ENCODE measurements around the gene CTAG1B.
"Not testable (repeated sequence)": the region's sequence is repeated elsewhere in the genome, so short reads cannot be mapped to it uniquely, and the experiment has no call there.

Gene CTAG1B

DNA sequence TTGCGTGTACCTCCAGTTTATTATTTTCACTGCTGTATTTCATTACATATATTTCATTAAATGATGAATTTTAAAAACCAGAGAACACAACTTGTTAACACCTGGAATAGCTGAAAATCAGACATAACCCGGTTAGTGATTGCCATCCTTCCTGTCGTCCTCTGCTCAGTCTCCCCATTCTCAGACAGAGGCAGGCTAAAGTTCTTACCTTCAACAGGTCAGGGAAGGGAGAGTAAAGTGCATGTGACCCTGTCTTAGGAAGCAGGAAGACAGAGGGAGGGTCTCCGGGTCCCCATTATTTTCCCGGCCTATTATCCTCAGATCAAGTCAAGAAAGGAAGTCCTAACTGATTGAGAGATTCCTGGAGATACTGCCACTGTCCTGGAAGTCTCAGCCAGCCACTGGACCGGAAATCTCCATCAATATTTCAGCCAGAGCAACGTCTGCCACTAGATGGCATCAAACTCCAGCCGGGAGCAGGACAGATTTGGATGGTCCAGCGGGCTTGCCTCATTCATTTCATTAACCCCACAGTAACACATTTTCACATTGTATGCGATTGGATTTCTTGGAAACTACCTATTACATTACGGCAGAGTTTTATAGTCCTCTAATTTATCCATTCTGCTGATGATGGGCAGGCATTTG is 1.8 kb upstream of the CTAG1B start:
- not testable (repeated sequence) for DNase-seq (ENCODE audit: low read depth)

DNA sequence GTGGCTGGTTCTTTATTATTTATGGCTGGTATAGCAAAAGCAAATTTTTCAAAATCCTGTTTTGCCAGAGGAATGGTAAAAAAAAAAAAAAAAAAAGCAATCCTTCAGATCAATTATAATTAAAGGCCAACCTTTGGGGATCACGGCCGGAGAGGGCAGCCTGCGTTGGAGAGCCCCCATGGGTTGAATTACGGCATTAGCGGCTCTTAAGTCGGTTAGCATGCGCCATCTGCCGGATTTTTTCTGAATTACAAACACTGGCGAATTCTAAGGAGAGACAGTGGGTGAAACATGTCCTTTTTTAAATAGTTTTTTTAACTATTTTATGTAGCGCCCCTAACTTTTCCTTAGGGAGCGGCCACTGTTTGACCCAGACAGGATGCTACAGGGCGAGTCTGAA is 5.5 kb downstream of the CTAG1B start:
- DNase-seq (ENCODE audit: low read depth): not testable (repeated sequence)

DNA sequence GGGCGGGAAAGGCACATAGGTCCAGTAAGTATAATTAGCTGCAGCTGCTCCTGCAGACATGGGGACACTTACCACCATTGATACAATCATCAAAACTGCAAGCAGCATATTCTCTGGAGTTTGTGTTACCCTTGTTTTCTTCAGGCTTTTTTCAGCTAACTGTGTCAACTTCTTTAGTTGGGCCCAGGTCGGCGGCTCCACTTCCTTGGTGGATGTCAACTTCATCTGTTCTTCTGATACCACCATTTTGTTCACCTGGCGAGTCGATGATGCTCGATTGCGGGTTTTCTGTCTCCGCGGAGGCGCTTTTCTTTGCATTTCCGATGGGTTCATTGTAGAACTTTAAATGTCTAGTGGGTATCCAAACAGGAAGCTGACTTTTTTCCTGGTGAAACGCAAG is 7.9 kb downstream of the CTAG1B start:
- DNase-seq (ENCODE audit: low read depth): not testable (repeated sequence)

DNA sequence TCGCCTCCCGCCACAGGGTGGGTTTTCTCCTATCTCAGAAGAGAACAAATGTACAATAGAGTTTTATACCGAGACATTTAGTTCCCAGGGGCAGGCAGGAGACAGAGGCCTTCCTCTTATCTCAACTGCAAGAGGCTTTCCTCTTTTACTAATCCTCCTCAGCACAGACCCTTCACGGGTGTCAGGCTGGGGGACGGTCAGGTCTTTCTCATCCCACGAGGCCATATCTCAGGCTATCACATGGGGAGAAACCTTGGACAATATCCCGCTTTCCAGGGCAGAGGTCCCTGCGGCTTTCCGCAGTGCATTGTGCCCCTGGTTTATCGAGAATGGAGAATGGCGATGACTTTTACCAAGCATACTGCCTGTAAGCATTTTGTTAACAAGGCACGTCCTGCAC is 10.3 kb downstream of the CTAG1B start:
- DNase-seq (ENCODE audit: low read depth): not testable (repeated sequence)

DNA sequence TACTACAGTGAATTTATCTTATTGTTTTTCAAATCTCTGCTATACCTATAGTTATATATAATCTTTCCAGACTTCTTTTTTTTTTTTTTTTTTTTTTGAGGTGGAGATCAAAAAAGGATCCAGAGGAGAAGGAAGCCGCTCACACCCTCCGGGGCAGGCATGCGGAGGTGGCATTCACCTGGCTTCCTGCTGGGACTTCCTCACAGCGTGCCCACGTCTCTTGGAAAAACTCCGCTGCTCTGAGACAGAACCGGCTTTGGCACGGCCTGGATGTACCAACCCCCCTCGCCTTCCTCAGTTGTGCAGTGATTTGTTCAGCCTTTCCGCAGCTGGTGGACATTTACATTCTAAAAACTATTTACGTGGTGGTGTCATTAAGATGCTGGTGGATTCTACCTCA is 11.1 kb downstream of the CTAG1B start:
- DNase-seq (ENCODE audit: low read depth): not testable (repeated sequence)

DNA sequence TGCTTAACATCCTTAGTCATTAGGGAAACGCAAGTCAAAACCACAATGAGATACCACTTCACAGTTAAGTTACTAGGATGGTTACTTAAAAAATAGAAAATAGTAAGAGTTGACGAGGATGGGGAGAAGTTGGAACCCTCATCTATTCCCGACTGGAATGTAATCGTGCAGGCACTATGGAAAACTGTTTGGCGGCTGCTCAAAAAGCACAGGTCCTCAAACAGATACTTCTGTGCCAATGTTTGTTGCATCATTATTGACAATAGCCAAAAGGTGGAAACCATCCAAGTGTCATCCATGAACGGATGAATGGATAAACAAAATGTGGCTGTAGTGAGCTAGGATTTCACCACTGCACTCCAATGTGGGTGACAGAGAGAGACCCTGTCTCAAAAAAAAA is 11.7 kb downstream of the CTAG1B start:
- DNase-seq (ENCODE audit: low read depth): no peak

DNA sequence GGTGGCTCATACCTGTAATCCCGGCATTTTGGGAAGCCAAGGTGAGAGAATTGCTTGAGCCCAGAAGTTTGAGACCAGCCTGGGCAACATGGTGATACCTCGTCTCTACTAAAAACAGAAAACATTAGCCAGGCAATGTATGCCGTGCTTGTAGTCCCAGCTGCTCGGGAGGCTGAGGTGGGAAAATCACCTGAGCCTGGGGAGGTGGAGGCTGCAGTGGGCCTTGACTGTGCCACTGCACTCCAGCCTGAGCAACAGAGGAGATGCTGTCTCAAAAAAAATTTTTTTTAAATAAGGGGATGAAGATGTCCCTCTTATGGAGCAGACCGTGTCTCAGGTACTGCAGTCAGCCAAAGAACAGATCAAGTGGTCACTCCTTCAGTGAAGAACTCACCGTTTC is 13.5 kb downstream of the CTAG1B start:
- DNase-seq (ENCODE audit: low read depth): no peak

DNA sequence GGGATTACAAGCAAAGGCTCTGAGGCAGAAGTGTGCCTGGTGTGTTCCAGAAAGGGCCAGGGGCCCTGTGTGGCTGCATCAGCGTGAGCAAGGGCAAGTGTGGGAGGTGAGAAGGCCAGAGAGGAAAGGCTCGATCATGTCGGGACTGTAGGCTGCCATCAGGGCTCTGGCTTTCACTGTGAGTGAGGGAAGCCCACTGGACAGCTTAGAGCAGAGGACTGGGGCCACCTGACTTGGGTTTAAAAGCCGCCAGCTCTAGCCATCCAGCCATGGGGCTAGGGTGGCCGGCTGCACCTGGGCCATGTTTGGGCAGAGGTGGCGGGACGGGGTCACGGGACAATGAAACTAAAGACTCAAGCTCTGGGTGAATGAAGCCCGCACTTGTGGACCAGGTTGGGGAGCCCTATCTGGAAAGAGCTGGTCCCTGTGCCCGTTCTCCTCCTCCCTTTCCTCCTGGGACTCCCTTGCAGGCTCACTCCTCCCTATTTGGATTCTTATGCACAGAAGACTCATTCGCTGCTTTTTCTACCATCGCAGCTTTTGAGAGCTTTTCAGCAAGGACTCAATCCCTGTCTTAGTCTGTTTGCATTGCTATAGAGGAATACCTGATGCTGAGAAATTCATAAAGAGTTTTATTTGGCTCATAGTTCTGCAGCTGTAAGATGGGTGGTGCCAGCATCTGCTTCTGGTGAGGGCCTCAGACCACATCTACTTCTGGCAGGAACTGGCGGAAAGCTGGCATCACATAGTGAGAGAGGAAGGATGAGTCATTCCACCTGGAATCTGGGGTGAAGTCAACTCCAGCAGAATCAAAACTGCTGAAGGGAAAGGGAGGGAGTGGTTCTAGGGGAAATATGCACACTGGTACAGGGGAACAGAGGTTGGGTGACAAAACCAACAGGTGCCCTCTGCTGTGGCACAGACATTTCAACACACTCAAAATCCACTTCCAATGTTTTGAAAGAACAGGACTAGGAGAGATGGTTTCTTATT is 15.3 kb downstream of the CTAG1B start:
- no peak for DNase-seq (ENCODE audit: low read depth)

DNA sequence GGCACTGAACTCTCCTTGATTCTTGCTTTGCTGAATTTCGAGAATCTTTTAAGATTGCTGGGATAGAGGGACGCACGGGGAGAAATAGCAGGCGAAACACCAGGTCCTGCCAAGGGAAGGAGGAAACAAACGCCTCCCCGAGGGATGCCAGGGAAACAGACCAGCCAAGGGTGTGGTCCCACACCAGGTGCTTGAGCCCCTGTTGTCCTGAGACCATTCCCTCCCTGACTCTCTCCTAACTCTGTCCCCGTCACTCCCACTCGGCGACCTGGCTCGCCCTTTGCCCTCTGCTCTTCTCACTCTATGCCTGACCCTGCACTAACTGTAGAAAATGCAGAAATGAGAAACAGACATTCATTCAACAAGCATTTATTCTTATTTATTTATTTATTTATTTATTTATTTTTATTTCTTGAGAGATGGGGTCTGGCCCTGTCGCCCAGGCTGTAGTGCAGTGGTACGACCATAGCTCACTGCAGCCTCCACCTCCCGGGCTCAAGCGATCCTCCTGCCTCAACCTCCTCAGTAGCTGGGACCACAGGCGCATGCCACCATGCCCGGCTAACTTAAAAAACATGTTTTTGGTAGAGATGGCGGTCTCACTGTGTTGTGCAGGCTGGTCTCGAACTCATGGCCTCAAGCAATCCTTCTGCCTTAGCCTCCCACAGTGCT is 16.2 kb downstream of the CTAG1B start:
- DNase-seq (ENCODE audit: low read depth): no peak

DNA sequence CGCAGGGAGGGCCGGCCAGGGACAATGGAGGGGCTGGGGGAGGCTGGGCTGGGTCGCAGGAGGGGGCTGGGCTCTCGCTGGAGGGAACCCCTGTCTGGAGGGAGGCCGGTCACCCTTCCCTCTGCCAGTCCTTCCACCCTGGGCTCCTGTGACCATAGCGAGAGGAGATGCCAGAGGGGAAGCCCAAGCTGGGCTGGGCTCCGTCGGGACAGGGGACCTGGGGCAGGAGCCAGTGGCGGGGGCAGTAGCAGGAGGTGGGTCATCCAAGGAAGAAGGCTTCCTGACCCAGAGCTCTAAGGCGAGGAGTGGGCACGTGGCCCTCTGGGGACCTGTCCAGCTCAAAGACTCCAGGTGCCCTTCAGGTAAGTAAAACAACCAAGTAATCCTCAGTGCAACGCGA is 16.9 kb downstream of the CTAG1B start:
- DNase-seq (ENCODE audit: low read depth): no peak

- no peak for DNase-seq (ENCODE audit: low read depth)
These were observed 18.2 kb downstream of the CTAG1B start for GRCh38 chrX:154600759-154601374.

GRCh38 chrX:154599531-154599930 is 19.6 kb downstream of the CTAG1B start:
- no peak for DNase-seq (ENCODE audit: low read depth)

DNA sequence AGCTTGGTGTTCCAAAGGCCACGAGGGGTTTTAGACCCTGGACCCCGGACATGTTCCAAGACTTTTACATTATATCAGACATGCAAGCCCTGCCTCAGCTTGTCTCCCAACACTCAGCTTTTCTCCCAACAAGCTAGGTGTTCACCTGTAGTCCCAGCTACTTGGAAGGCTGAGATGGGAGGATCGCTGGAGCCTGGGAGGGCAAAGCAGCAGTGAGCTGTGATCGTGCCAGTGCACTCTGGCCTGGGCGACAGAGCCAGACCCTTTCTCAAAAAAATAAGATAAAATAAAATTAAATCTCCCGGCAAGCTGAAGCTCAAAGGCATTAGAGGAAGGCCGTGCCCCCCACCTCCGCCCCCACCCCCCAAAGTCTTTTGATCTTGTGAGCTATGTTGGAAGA is 20.4 kb downstream of the CTAG1B start:
- no peak for DNase-seq (ENCODE audit: low read depth)

GRCh38 chrX:154597221-154597620 is 21.9 kb downstream of the CTAG1B start:
- no peak for DNase-seq (ENCODE audit: low read depth)

- DNase-seq (ENCODE audit: low read depth): no peak
These were observed 22.7 kb downstream of the CTAG1B start for GRCh38 chrX:154596290-154596929.

DNA sequence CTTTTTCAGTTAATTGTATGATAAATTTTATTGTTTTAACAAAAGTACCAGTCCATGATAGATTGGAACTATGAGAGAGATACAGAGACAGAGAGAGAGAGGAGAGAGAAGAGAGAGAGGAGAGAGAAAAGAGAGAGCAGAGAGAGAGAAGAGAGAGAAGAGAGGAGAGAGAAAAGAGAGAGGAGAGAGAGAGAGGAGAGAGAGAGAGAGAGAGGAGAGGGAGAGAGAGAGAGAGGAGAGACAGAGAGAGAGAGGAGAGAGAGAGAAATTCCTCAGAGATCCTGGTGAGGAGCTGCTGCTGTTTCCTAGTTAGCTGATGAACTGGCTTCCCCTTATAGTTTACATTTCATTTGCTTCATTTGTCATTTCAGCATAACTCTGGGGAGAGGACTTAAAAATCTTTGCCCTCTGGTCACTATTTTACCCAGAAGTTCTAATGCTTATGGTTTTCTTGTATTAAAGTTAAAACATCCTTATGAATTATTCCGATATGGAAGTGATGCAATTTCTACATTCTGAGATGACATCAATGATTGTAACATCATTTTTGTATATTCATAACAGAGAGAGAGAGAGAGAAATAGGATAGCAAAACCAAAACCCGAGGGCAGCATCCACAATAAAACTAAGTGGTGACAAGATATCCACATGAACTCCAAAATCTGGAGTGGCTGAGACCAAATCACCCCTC is 23.4 kb downstream of the CTAG1B start:
- DNase-seq (ENCODE audit: low read depth): no peak

DNA sequence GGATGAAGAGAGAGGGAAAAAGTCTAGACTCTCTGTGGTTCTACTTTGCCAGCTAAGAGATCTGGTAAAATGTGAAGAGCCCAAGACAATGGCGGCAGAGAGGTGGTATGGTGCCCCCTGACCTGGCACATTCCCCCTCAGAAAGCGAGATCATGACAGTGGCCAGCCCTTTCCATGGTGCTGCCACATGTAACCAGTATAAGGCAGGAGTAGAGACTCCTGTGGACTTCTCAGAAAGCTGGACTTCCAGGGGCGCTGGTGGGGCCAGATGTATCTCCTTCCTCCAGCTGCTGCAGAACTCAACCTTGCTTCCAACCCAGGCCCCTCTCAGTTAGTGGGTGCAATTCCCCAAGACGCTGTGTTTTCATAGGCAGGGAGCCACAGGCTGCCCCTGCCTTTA is 24.6 kb downstream of the CTAG1B start:
- no peak for DNase-seq (ENCODE audit: low read depth)

GRCh38 chrX:154593201-154593600 is 25.9 kb downstream of the CTAG1B start:
- no peak for DNase-seq (ENCODE audit: low read depth)

GRCh38 chrX:154592505-154592904 is 26.6 kb downstream of the CTAG1B start:
- DNase-seq (ENCODE audit: low read depth): no peak

- not testable (repeated sequence) for DNase-seq (ENCODE audit: low read depth)
These were observed 28.7 kb downstream of the CTAG1B start for GRCh38 chrX:154590415-154590814.

GRCh38 chrX:154584585-154585183 is 34.4 kb downstream of the CTAG1B start, which contains the start of gene CTAG1A:
CTAG1A (plus strand) TSS chrX:154585133; CDS start chrX:154585207, 74 bp downstream.
- not testable (repeated sequence) for DNase-seq (ENCODE audit: low read depth)

Data from stimulated activated CD8-positive, alpha-beta memory T cell treated with anti-CD3 and anti-CD28 coated beads, Interleukin-12 subunit alpha, Interleukin-12 subunit beta, amount 100 ng/mL, for 4 hours (primary cell).